GM12872 (cell line): ENCODE measurements around the gene CYP39A1.

Experiments used
- TF ChIP-seq, protein P1 (sequence below): IDR thresholded peaks from 3 replicates; pipeline ENCODE4 v1.5.1; 2011; ENCODE audit warnings: low read depth, mild to moderate bottlenecking, low read length, moderate library complexity; ENCODE audit not compliant: insufficient read depth

The CYP39A1 gene

DNA sequence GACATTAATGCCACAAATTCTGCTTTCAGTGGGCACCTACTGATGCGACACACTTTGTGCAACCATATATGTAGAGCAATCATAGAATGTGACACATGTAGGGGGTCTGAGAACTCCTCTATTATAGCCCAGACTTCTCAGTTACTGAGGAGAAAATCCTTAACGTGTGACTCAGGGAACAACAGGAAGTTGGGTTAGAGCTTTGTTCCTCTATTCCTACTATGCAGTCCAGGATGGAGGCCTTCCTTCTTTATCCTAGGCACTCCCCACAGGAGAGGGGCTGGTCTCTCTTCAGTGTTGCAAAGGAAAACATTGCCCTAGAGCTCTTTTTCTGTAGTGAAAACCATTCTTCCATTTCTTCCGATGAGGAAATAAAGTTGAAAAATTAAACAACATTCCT is 121.7 kb downstream of the CYP39A1 start:
- TF ChIP-seq, protein P1, sequence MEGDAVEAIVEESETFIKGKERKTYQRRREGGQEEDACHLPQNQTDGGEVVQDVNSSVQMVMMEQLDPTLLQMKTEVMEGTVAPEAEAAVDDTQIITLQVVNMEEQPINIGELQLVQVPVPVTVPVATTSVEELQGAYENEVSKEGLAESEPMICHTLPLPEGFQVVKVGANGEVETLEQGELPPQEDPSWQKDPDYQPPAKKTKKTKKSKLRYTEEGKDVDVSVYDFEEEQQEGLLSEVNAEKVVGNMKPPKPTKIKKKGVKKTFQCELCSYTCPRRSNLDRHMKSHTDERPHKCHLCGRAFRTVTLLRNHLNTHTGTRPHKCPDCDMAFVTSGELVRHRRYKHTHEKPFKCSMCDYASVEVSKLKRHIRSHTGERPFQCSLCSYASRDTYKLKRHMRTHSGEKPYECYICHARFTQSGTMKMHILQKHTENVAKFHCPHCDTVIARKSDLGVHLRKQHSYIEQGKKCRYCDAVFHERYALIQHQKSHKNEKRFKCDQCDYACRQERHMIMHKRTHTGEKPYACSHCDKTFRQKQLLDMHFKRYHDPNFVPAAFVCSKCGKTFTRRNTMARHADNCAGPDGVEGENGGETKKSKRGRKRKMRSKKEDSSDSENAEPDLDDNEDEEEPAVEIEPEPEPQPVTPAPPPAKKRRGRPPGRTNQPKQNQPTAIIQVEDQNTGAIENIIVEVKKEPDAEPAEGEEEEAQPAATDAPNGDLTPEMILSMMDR, result no peak

DNA sequence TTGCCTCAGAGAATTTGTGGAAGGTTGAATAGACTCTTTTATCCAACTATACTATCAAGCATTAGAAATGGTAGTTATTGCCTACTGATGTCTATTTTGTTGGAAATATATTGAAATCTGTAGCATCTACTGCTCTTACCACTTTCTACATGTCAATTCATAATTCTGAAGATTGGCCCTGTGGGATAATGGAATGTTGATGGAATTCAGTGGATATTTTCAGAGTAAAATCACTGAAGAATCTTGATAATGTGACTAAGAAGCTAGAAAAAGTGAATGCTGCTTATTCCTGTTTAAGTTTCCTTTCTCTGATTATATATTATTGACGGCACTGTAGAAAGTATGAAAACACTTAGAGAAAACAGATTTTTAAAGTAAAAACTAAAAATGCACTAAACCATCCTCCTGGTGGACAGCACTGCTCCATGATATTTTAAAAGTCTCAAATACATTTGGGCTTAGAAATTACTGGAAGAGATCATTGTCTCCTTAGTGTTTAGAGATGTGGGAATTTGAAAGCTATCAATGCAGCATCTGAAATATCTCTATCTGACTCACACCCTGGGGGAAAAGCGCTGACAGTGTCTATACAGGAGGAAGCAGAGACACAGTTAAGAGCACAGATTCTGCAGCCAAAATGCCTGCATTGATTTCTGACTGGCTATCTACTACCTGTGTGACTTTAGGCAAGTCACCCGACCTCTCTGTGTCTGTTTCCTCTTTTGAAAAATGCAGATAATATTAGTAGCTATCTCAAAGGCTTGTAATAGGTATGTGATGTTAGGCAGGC is 123.5 kb downstream of the CYP39A1 start:
- TF ChIP-seq, protein P1, result no peak

DNA sequence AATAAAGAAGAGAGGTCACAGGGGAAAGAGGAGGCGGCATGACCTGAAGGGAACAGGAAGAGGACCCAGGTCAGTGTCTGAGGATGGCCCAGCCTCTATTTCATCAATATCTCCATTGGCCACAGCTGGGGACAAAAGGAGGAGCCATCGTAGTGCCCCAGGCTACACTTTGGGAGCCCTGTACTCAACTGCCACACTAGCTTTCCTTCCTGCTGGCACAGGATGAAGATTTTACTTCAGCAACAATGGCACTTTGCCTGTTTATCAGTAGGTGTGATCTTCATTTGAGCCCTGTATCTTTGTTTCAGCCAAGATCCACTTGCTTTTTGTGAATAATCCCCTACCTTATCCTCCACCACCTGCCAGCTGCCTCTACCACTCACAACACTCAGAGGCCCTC is 126.0 kb downstream of the CYP39A1 start:
- TF ChIP-seq, protein P1, result no peak

DNA sequence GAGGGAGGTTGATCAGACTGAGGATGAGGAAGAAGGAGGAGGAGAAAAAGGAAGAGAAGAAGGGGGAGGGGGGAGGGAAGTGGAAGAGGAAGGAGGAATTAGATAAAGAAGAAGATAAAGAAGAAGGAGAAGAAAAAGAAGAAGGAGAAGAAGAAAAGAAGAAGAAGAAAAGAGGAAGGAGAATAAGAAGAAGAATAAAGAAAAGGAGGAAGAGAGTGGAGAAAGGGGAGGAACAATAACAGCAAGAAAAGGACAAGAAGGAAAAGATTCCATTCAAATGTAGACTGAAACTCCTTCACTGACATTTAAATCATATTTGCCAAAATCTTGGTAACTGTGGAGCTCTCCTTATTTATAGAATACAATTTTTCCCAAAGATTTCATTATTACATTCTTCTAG is 127.0 kb downstream of the CYP39A1 start:
- TF ChIP-seq, protein P1, result no peak

DNA sequence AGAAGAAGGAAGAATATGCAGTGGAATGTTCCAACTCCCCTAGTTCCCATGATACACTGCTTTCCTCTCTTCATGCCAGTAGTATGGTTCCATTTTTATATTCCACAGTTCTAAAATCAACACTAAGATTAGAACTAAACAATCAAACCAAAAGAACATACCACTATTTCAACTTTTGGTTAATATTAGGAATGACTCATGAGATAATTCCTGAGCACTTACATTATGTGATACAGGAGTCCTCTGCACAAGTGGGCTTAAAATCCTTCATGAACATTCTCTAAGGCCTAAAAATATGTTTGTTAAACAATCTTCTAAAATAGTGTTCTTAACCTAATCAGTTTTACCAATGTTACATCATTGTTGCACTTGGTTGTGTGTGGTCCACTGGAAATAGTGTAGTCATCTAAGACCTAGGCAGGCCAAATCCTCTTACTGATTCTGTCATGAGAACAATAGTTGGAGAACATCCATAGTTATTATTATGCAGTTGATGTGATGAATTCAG is 131.1 kb downstream of the CYP39A1 start:
- TF ChIP-seq, protein P1, result no peak

DNA sequence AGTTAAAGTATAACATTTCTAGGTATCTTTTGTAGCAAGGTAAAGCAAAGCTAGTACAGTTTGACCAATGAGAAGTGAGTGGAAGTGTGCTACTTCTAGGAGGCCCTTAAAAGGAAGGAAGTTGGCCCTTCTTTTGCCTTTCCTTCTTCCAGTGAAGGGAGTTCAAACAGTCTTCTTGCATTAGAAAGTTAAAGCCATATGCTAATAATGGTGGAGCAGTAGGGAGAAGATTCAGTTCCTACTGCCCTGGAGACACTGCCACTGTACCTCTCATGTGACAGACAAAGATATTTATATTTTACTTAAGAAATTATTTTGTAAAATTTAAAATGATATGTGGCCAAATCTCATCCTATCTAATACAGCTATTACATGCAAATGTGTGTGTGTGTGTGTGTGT is 135.4 kb downstream of the CYP39A1 start:
- TF ChIP-seq, protein P1, result no peak

DNA sequence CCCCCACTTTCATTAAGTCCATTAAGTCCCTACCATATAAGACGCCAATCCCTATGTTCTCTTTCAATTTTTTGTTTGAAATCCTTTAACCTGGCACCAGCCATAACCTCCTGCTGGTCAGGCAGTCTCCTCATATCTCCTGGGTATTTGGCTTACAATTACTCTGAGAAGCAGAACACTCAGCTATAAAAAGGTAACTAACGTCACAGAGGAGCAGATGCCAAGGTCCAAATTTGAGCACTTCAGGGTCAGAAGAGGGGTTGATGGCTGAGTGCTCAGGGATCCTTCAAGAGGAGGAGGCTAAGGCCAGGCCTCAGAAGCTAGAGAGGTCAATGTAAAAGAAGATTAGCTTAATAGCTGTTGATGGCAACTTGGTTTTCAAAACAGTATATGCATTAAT is 139.1 kb downstream of the CYP39A1 start:
- TF ChIP-seq, protein P1, result no peak
